HG03139 (cell line): ENCODE results near the gene EPO.

Source experiments
- ATAC-seq: cut with Tn5 transposase; IDR thresholded peaks from one replicate; pipeline ENCODE4 v1.9.1; 2021; ENCODE audit not compliant: unreplicated experiment

The EPO gene

GRCh38 chr7:100720279-100720670, at the start of gene EPO:
Gene EPO, plus strand, starts transcription at chr7:100720468. Its CDS starts 513 bp downstream, at chr7:100720981.
- ATAC-seq = no peak

DNA sequence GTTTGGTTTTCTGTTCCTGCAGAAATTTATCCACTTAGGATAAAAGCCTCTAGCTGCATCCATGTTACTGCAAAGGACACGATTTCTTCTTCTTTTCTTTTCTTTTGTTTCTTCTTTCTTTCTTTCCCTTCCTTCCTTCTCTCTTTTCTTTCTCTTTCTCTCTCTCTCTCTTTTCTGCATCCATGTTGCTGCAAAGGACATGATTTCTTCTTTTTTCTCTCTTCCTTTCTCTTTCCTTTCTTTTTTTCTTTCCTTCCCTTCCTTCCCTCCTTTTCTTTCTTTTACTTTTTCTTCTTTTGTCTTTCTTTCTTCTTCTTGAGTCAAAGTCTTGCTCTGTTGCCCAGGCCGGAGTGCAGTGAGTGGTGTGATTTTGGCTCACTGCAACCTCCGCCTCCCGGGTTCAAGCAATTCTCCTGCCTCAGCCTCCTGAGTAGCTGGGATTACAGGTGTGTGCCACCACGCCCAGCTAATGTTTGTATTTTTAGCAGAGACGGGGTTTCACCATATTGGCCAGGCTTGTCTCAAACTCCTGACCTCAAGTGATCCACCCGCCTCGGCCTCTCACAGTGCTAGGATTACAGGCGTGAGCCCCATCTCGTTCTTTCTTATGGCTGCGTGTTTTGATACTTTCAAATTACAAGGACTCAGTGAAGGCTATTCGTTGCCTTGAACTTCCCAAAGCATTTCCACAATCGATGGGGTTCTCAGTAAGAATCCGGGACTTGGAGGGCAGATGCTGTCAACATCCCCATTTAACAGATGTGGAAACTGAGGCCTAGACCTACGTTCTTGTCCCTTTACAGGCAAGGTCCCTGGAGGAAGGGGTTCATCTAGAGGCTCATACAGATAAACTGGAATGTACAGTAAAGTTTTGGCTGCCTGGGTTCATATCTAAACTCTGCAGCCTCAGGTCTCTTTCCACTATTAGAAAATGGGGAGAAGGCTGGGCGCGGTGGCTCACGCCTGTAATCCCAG, 48.6 kb upstream of the EPO start:
- no peak for ATAC-seq

GRCh38 chr7:100673302-100673941, 46.8 kb upstream of the EPO start, which contains the start of gene GNB2:
Gene GNB2, plus strand, starts transcription at chr7:100673740. Its CDS starts 2,526 bp downstream, at chr7:100676266.
- ATAC-seq = peak; percentile 61

DNA sequence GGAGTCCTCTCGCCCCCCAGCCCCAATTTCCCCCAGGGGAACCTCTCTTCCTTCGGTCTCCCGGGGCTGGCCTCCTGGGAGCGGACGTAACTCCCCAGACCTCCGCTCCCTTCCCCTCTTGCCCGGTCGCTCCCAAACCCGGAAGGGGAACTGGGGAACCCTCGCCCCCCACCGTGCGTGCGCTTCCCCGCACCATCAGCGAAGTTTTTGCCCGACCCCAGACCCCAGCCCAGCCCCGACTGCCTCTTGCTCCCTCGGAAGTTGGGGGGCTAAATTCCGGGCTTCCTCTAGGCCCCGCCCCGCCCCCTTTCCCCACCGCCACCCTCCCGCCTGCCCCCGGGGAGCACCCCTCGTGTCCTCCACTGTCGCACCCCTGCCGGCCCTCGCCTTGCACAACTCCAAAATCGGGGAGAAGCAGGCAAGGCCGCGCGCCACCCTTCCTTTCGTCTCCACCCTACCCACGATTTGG, 46.3 kb upstream of the EPO start:
- no peak for ATAC-seq

GRCh38 chr7:100674411-100675104, 45.7 kb upstream of the EPO start:
- no peak for ATAC-seq

DNA sequence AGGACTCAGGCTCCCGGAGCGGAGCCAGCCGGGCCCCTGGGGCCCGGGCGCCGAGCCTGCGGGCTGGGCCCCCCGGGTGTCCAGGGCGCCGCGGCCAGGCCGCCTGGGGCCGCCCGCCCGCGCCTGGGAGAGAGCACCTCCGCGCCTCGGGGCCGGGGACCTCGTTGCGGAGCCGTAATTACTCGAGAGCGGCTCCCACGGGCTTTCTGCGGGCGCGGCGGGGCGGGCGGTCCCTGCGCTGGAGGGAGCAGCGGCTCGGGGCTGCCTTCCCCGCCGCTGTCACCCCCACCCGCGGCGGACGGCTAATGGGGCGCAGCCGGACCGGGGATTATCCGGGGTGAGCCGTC, 45.2 kb upstream of the EPO start:
- ATAC-seq = no peak

DNA sequence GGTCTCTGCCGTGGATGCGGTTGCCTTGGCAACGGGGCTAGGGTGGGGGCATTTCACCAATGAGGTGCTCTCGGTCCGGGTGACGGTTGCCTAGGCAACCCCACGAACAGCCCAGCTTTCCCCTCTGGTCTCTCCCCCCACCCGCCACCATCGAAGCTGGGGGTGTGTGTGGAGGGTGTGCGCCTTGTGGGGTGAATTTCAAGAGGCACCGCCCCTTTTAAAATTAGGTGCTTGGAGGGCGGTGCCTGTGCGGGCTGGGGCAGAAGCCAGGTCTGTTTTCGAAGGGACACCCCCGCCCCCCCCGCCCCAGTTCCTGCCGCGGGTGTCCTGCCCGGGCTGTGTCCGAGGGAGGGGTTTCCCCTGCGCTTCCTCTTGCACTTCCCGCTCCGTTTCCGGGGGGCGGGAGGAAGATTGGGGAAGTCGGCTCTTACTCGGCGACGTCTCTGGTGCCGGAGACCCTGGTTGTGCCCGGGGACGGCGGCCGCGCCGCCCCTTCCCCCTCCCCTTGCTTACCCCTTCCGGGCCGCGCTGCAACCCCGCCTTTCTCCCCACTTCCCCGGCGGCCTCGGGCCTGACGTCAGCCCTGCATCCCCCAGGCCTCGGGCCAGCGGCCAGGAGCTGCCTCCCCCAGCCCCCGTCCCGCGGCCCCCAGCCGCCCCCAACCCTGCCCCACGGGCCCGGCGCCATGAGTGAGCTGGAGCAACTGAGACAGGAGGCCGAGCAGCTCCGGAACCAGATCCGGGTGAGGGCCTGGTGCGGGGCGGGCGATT, 44.5 kb upstream of the EPO start:
- ATAC-seq = peak; percentile 31

- ATAC-seq = no peak
These were observed 43.6 kb upstream of the EPO start for GRCh38 chr7:100676501-100677306.

GRCh38 chr7:100677308-100678267, 42.7 kb upstream of the EPO start:
- ATAC-seq = no peak

DNA sequence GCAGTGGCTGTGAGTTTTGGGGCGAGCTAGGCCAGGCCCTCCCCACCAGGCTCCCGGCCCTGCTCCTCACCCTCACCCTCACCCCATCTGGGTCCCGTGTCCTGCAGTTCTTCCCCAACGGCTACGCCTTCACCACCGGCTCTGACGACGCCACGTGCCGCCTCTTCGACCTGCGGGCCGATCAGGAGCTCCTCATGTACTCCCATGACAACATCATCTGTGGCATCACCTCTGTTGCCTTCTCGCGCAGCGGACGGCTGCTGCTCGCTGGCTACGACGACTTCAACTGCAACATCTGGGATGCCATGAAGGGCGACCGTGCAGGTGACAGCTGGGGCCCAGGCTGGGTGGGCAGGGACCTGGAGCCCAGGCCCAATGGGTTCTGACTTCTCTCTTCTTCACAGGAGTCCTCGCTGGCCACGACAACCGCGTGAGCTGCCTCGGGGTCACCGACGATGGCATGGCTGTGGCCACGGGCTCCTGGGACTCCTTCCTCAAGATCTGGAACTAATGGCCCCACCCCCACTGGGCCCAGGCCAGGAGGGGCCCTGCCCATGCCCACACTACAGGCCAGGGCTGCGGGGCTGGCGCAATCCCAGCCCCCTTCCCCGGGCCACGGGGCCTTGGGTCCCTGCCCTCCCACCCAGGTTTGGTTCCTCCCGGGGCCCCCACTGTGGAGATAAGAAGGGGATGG, 41.8 kb upstream of the EPO start:
- ATAC-seq = no peak

- no peak for ATAC-seq
These were observed 40.9 kb upstream of the EPO start for GRCh38 chr7:100679129-100679926.

DNA sequence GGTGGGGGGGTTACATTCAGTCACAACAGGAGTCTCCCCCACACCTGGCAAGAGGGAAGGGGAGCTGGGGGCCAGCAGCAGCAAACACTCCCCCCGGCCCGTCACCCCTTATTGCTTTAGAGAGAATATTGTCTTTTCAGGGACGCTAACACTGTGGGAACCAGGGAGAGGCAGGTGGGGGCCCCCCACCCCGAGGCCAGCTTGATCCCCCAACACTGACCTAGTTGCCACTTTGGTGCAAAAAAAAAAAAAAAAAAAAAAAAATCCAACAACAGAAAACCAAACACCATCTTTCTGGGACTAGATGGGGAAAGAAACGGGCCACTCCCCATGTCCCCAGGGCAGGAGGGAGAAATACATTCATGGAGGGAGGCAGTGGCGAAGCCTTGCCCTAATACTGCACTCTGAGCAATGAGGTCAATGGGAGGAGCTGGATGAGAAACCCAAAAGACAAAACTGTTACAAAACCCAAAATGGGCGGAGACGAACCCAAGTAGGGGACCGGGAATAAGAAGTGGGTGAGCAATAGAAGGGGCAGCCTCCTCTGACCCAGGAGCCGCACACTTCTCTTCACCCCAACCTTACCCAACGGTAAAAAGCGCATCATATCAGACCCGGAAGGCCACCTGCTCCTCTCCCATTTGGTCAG, 40.2 kb upstream of the EPO start:
- no peak for ATAC-seq

DNA sequence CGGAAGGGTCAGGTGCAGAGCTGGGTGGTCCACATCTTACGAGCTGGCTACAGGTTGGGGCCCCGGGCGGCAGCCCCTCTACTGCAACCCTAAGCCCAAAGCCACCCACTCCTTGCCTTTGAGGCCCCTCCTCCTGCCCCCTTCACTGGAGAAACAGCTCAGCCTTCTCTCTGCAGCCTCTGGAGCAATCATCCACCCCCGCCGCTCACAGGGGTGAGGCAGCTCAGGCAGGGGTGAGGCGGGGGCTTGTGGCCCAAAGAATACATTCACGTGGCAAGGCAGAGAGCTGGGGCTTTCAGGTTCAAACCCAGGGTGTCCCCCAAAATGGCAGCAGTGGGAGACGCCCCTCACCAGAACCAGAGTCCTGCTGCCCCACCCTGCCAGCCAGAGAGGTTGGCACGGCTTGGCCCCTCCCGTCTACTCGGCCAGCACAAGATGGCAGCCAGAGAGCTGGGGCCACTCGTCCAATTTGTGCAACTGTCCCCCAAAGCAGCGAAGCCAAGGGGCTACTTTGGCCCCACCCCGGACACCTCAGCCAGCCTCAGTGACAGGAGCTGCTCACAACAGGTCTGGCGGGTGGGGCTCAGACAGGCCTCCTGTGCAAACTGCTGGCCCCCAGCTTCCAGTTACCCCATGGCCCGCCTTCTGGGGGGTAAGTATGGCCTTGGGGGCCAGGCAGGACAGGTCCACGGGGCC, 39.5 kb upstream of the EPO start:
- no peak for ATAC-seq

DNA sequence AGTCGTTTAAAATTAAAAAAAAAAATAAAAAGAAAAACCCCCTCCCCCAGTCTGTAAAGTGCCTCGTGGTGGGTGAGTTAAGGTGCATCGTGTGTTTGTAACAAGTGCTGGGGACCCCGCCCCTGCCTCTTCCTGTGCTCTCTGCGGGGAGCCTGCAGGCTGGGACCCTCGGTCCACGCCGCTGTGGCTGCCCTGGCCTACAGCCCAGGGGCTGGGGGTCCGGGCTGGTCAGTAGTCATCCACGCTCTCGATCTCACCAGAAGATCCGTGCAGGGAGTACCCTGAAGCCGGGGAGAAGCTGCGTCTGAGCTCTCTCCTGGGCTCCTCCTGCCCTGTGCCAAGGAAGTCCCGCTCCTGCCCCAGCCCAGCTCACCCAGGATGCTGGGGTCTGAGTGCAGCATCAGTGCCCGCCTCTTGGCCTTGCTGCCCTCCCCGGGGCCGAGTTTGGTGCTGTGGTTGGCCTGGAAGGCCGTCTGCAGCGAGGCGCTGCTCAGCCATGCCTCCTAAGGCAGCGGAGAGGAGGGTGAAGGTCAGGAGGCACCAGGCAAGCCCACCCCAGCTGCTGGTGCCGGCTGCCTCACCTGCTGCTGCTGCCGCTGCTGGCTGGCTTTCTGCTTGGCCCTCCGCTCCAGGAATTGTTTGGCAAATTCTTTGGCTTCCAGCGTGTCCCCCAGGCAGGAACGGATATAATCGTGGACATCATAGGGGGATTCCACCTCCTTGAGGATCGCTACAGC, 38.6 kb upstream of the EPO start:
- no peak for ATAC-seq

- no peak for ATAC-seq
These were observed 38.0 kb upstream of the EPO start for GRCh38 chr7:100682228-100682741.
